GM12878 (cell line): ENCODE data around the gene FGD6. TPM values are rescaled to one million over a fixed set of nuclear protein-coding genes. Genes with fewer than 3 reads are reported as not detected.

ENCODE experiments used
- ATAC-seq: fragments of 200-7000 bp; cut with Tn5 transposase; 3 replicates; pipeline ENCODE4 v1.9.1; 2020; ENCODE audit warnings: mild to moderate bottlenecking, moderate library complexity
- BruUV-seq: library from RNA; stranded (reverse); fragments of 400-500 nt; replicated peaks from 2 replicates; lab custom pipeline; 2021; lab: Mats Ljungman, UMichigan
- CTCF ChIA-PET: fragments of 300-600 bp; sonication (Branson Sonifier 250); formaldehyde crosslinking; extraction: SDS; loops from one replicate; lab custom pipeline; 2021; ENCODE audit warnings: inconsistent platforms; lab: Yijun Ruan, JAX
- POLR2A ChIA-PET: fragments of 350-600 bp; formaldehyde crosslinking; extraction: SDS; loops from one replicate; lab custom pipeline; 2021; ENCODE audit warnings: inconsistent platforms; lab: Charles Lee
- RAD21 ChIA-PET: fragments of 300-600 bp; sonication (Branson Sonifier 250); formaldehyde crosslinking; loops from one replicate; lab custom pipeline; 2023; ENCODE audit warnings: antibody characterized with exemption; ENCODE audit not compliant: unreplicated experiment; lab: Charles Lee
- SMC1A ChIA-PET: fragments of 300-600 bp; sonication (Branson Sonifier 250); formaldehyde crosslinking; loops from one replicate; lab custom pipeline; 2023; ENCODE audit not compliant: unreplicated experiment, uncharacterized antibody; lab: Charles Lee
- DNase-seq: peaks from one replicate; pipeline ENCODE4 v3.0.0-alpha.2; 2011; ENCODE audit warnings: low read depth, low spot score
- FAIRE-seq: peaks from 3 replicates; lab custom pipeline; 2011; peaks lifted over from hg19 to GRCh38; lab: Jason Lieb, UNC
- H2AFZ ChIP-seq: 2 replicates; pipeline ENCODE4 v1.6.0; 2011; ENCODE audit warnings: low read depth, low read length, control low read depth; ENCODE audit not compliant: control insufficient read depth
- H3K27ac ChIP-seq: 2 replicates; pipeline ENCODE4 v1.5.1; 2011; ENCODE audit warnings: control low read depth; ENCODE audit not compliant: control insufficient read depth, insufficient read depth
- H3K27me3 ChIP-seq, 2 experiments: replicated peaks in 1 of 2; 2 replicates each; pipeline versions ENCODE4 v1.6.0 to v1.6.1; 2011; ENCODE audit warnings: low read length in 1 of 2; ENCODE audit not compliant: control insufficient read depth in 2 of 2, insufficient read depth in 2 of 2
- H3K36me3 ChIP-seq, 2 experiments: 2 replicates each; pipeline ENCODE4 v1.5.1; 2011; ENCODE audit warnings: low read length in 1 of 2; ENCODE audit not compliant: control insufficient read depth in 2 of 2, insufficient read depth in 2 of 2
- H3K4me1 ChIP-seq: 2 replicates; pipeline ENCODE4 v1.6.1; 2011; ENCODE audit warnings: mild to moderate bottlenecking, low read length, moderate library complexity, mixed read lengths; ENCODE audit not compliant: control insufficient read depth, insufficient read depth
- H3K4me2 ChIP-seq: 2 replicates; pipeline ENCODE4 v1.6.0; 2011; ENCODE audit warnings: control low read depth; ENCODE audit not compliant: control insufficient read depth, insufficient read depth
- H3K4me3 ChIP-seq: fragments of 200-600 bp; sonication (generic); 2 replicates; pipeline ENCODE4 v1.5.1; 2016
- H3K79me2 ChIP-seq: 2 replicates; pipeline ENCODE4 v1.6.0; 2011; ENCODE audit warnings: low read length; ENCODE audit not compliant: control insufficient read depth, insufficient read depth
- H3K9ac ChIP-seq: 2 replicates; pipeline ENCODE4 v1.8.0; 2011; ENCODE audit warnings: low read length, control low read depth, mixed read lengths; ENCODE audit not compliant: control insufficient read depth, insufficient read depth
- H3K9me3 ChIP-seq: replicated peaks from 3 replicates; pipeline ENCODE4 v1.5.1; 2011; ENCODE audit warnings: mild to moderate bottlenecking, low read length; ENCODE audit not compliant: control insufficient read depth, insufficient read depth
- H4K20me1 ChIP-seq: 2 replicates; pipeline ENCODE4 v1.6.0; 2011; ENCODE audit not compliant: control insufficient read depth, insufficient read depth
- BHLHE40 ChIP-seq, 2 experiments: fragments of 450-650 bp in 1 of 2; IDR thresholded peaks; 2 replicates each; pipeline ENCODE4 v1.6.1; 2011 to 2017; ENCODE audit warnings: low read depth in 2 of 2, borderline replicate concordance in 1 of 2, improper control_type of control experiment in 1 of 2, low read length in 1 of 2, mild to moderate bottlenecking in 1 of 2
- BRCA1 ChIP-seq: IDR thresholded peaks from 2 replicates; pipeline ENCODE4 v1.6.1; 2011; ENCODE audit warnings: low read depth, low read length, improper control_type of control experiment
- CEBPB ChIP-seq, 2 experiments: fragments of 150-350 bp in 1 of 2; IDR thresholded peaks; 2 replicates each; pipeline ENCODE4 v1.6.1; 2012 to 2014; ENCODE audit warnings: low read depth in 2 of 2, low read length in 2 of 2, borderline replicate concordance in 1 of 2, inconsistent platforms in 1 of 2
- E2F4 ChIP-seq: IDR thresholded peaks from 2 replicates; pipeline ENCODE4 v1.6.1; 2012; ENCODE audit warnings: low read depth, low read length, improper control_type of control experiment
- HDGF ChIP-seq: fragments of 450-650 bp; IDR thresholded peaks from 2 replicates; pipeline ENCODE4 v1.6.1; 2016; ENCODE audit warnings: antibody characterized with exemption
- IKZF1 ChIP-seq: fragments of 450-650 bp; conservative IDR thresholded peaks from 2 replicates; pipeline ENCODE4 v1.6.1; 2017; ENCODE audit warnings: antibody characterized with exemption, mild to moderate bottlenecking
- JUNB ChIP-seq: IDR thresholded peaks from 2 replicates; pipeline ENCODE4 v1.6.1; 2016; ENCODE audit warnings: antibody characterized with exemption, mild to moderate bottlenecking
- MAX ChIP-seq: IDR thresholded peaks from 2 replicates; pipeline ENCODE4 v1.6.1; 2012; ENCODE audit warnings: low read depth, low read length, improper control_type of control experiment
- MXI1 ChIP-seq: fragments of 150-350 bp; IDR thresholded peaks from 2 replicates; pipeline ENCODE4 v1.6.1; 2011; ENCODE audit warnings: low read depth, mild to moderate bottlenecking, inconsistent platforms, low read length, improper control_type of control experiment
- POLR2AphosphoS5 ChIP-seq: IDR thresholded peaks from 2 replicates; pipeline ENCODE4 v1.6.1; 2011; ENCODE audit warnings: mild to moderate bottlenecking, low read length, inconsistent platforms
- POU2F2 ChIP-seq: IDR thresholded peaks from 3 replicates; pipeline ENCODE4 v1.6.1; 2011; ENCODE audit warnings: low read depth, mild to moderate bottlenecking, low read length, borderline replicate concordance
- RAD21 ChIP-seq: IDR thresholded peaks from 2 replicates; pipeline ENCODE4 v1.6.1; 2011; ENCODE audit warnings: mild to moderate bottlenecking, low read depth, low read length, moderate library complexity; ENCODE audit not compliant: insufficient read depth
- RUNX3 ChIP-seq: IDR thresholded peaks from 2 replicates; pipeline ENCODE4 v1.6.1; 2012; ENCODE audit warnings: low read length, inconsistent platforms
- SREBF1 ChIP-seq: IDR thresholded peaks from 2 replicates; pipeline ENCODE4 v1.6.1; 2012; ENCODE audit warnings: mild to moderate bottlenecking, low read length
- ZNF217 ChIP-seq: fragments of 450-650 bp; IDR thresholded peaks from 2 replicates; pipeline ENCODE4 v1.6.1; 2017; ENCODE audit warnings: antibody characterized with exemption, mild to moderate bottlenecking
- WGBS: methylation state at CpG from one replicate; pipeline ENCODE4 v1.1.6; 2016; ENCODE audit warnings: low lambda C conversion rate; ENCODE audit not compliant: insufficient replicate concordance, insufficient coverage; ENCODE audit errors: missing lambda C conversion rate; 5-methylcytosine and 5-hydroxymethylcytosine counted together
- in situ Hi-C: fragments of 300-500 bp; cut with MboI; formaldehyde crosslinking; loops from 9 replicates; pipeline ENCODE4 v1.14.3; 2018; ENCODE audit warnings: mixed read lengths
- intact Hi-C: fragments of 100-400 bp; cut with micrococcal nuclease; formaldehyde crosslinking; loops from one replicate; pipeline ENCODE4 v1.14.2; 2022; ENCODE audit not compliant: unreplicated experiment
- polyA plus RNA-seq, 11 experiments: library from polyadenylated mRNA; depleted of rRNA in 4 of 11; unstranded in 6 of 11; stranded (reverse) in 5 of 11; fragments of >200 nt; fragmentation: Nextera tagmentation in 4 of 11; fragmentation: Illumina TruSeq in 1 of 11; extraction: Ambion mirVana in 4 of 11; extraction: Trizol in 1 of 11; gene quantifications; 1 replicate in 1 of 11; 2 replicates in 10 of 11; pipeline versions ENCODE4 v1.2.1 to v1.2.3, GENCODE V29; 2011 to 2016; ENCODE audit warnings: inconsistent platforms in 2 of 11, missing spikeins in 2 of 11, low read depth in 1 of 11
- total RNA-seq, 4 experiments: library from RNA; depleted of rRNA in 3 of 4; stranded (reverse); fragments of >200 nt in 3 of 4; fragmentation: Illumina TruSeq in 1 of 4; extraction: Trizol in 1 of 4; gene quantifications; 2 replicates each; pipeline versions ENCODE4 v1.2.1 to v1.2.3, GENCODE V29; 2013 to 2021

FGD6 gene
- total and polyA plus RNA-seq, 10 of the 15 experiments (the other 5 are each of a cell fraction or from before 2014, with no cell fraction given), result 2.4 to 15.5 (median 8.9) TPM

GRCh38 chr12:95224202-95225170 lies 7.2 kb upstream of the FGD6 start:
- DNase-seq (no peak), FAIRE-seq (no peak), ATAC-seq (no peak)
- Histone ChIP-seq H3K4me2 (no peak overlapping the region), H2AFZ (no peak overlapping the region), H3K4me1 (no peaks in the 10 kb centered on the region), H3K27me3 (no peaks in the 10 kb centered on the region), H3K79me2 (peaks cover 82% of the 10 kb centered on the region), H3K4me3 (no peak overlapping the region), H3K27ac (no peak overlapping the region; the same call in 1 of the 2 replicates), H3K36me3 (peaks cover 3 to 9% of the 10 kb centered on the region in 2 experiments), H3K9ac (no peak overlapping the region), H4K20me1 (no peaks in the 10 kb centered on the region), H3K9me3 (no peaks in the 10 kb centered on the region)
- 99% methylated on average over 8 of the region's 8 CpGs for WGBS
- ChIA-PET POLR2A (no interaction called here), RAD21 (no interaction called here), CTCF (interaction anchor here (0.9 to 2.1 kb wide), 3 partner anchors 9 to 310 kb away, joined by 3 to 7 read pairs (median 6); no protein-coding TSS in a partner anchor), SMC1A (interaction anchor here (0.6 kb wide), 1 partner anchor 444 kb away, joined by 3 read pairs; no protein-coding TSS in a partner anchor)
- in situ Hi-C loops, result no loop called here
- no TSS peak for BruUV-seq
- TF ChIP-seq CEBPB (IDR thresholded peaks at IDR 0.05; ENCODE audit: borderline replicate concordance in 1 of 2, low read depth in 2 of 2, low read length in 2 of 2) (no peak), ZNF217 (no peak), JUNB (no peak)
- TF ChIP-seq, all 136 proteins: peak for 0
- intact Hi-C loops, result no loop called here

- peak overlapping the region; percentile 51 for H3K4me2 ChIP-seq
- RAD21 ChIA-PET, result no interaction called here
- in situ Hi-C loops, result no loop called here
- no peak for FAIRE-seq
- SMC1A ChIA-PET, result interaction anchor here (1.0 to 1.4 kb wide), 2 partner anchors 21 to 296 kb away, joined by 3 to 4 read pairs; no protein-coding TSS in a partner anchor
- no peak overlapping the region for H2AFZ ChIP-seq
- H3K4me3 ChIP-seq, result no peak overlapping the region
- DNase-seq, result no peak
- H4K20me1 ChIP-seq, result no peaks in the 10 kb centered on the region
- no peaks in the 10 kb centered on the region for H3K4me1 ChIP-seq
- no peaks in the 10 kb centered on the region for H3K9me3 ChIP-seq
- POLR2A ChIA-PET, result no interaction called here
- H3K27ac ChIP-seq, result no peak overlapping the region
- no peak for ATAC-seq
- H3K79me2 ChIP-seq, result peaks cover 84% of the 10 kb centered on the region
- peaks cover 3 to 9% of the 10 kb centered on the region in 2 experiments for H3K36me3 ChIP-seq
- no peak overlapping the region for H3K9ac ChIP-seq
- no peaks in the 10 kb centered on the region for H3K27me3 ChIP-seq
- CTCF ChIA-PET, result interaction anchor here (3.2 kb wide), 1 partner anchor 104 kb away, joined by 10 read pairs; no protein-coding TSS in a partner anchor
- intact Hi-C loops, result no loop called here
- no TSS peak for BruUV-seq
- TF ChIP-seq MXI1, result no peak
- TF ChIP-seq JUNB, result no peak
- TF ChIP-seq RUNX3, result no peak
- no peak for TF ChIP-seq RAD21
- TF ChIP-seq E2F4, result no peak
- TF ChIP-seq IKZF1, result no peak
- TF ChIP-seq SREBF1, result no peak
- TF ChIP-seq BRCA1, result no peak
- TF ChIP-seq POU2F2, result no peak
- TF ChIP-seq POLR2AphosphoS5, result no peak
- TF ChIP-seq HDGF, result no peak
- no peak for TF ChIP-seq BHLHE40 (IDR thresholded peaks at IDR 0.05; ENCODE audit: borderline replicate concordance in 1 of 2, low read depth in 2 of 2, low read length in 1 of 2)
- TF ChIP-seq MAX, result no peak
These were observed 3.5 kb upstream of the FGD6 start for GRCh38 chr12:95220726-95221125.
